HCT116 (cell line): ENCODE data around the gene CLCN3.

Source experiments
- ATF3 ChIP-seq: IDR thresholded peaks from 2 replicates; pipeline ENCODE4 v1.6.1; 2012
- CEBPB ChIP-seq: IDR thresholded peaks from 2 replicates; pipeline ENCODE4 v1.6.1; 2012; ENCODE audit warnings: low read depth
- CTCF ChIP-seq, 3 experiments: fragments of 200-600 bp in 1 of 3; sonication (generic) in 1 of 3; IDR thresholded peaks in 2 of 3; conservative IDR thresholded peaks in 1 of 3; 2 replicates each; pipeline ENCODE4 v1.5.1; 2012 to 2017; ENCODE audit warnings: low read depth in 2 of 3, low read length in 2 of 3, antibody characterized with exemption in 1 of 3, borderline replicate concordance in 1 of 3, control low read depth in 1 of 3, mild to moderate bottlenecking in 1 of 3, mixed read lengths in 1 of 3, mixed run types in 1 of 3, moderate library complexity in 1 of 3; ENCODE audit not compliant: insufficient read depth in 1 of 3
- EZH2 ChIP-seq: fragments of 200-600 bp; sonication (generic); IDR thresholded peaks from 2 replicates; pipeline ENCODE4 v1.6.1; 2017; ENCODE audit warnings: antibody characterized with exemption, mixed run types
- MAX ChIP-seq: IDR thresholded peaks from 2 replicates; pipeline ENCODE4 v1.6.1; 2012
- POLR2A ChIP-seq: IDR thresholded peaks from 2 replicates; pipeline ENCODE4 v1.7.0; 2011; ENCODE audit warnings: borderline replicate concordance; ENCODE audit not compliant: insufficient read depth, insufficient read length; ENCODE audit errors: extremely low read depth
- POLR2AphosphoS5 ChIP-seq: IDR thresholded peaks from 2 replicates; pipeline ENCODE4 v1.6.1; 2011; ENCODE audit warnings: mild to moderate bottlenecking, low read depth, low read length, moderate library complexity
- RAD21 ChIP-seq: IDR thresholded peaks from 2 replicates; pipeline ENCODE4 v1.6.1; 2012; ENCODE audit warnings: low read depth, mild to moderate bottlenecking
- REST ChIP-seq: IDR thresholded peaks from 2 replicates; pipeline ENCODE4 v1.6.1; 2012; ENCODE audit warnings: low read depth
- ZBTB33 ChIP-seq: IDR thresholded peaks from 2 replicates; pipeline ENCODE4 v1.6.1; 2011; ENCODE audit warnings: mild to moderate bottlenecking, low read length, moderate library complexity; ENCODE audit not compliant: insufficient replicate concordance; ENCODE audit errors: extremely low read depth
- ZNF274 ChIP-seq: fragments of 200-500 bp; sonication (Bioruptor generic); IDR thresholded peaks from 2 replicates; pipeline ENCODE4 v1.6.1; 2014; ENCODE audit warnings: mild to moderate bottlenecking, low read depth, low read length, inconsistent platforms

GRCh38 chr4:169625886-169626285, 5.5 kb downstream of the CLCN3 start:
- TF ChIP-seq REST: no peak
- TF ChIP-seq ZNF274: no peak
- TF ChIP-seq POLR2A: no peak
- no peak for TF ChIP-seq CTCF (IDR thresholded peaks at IDR 0.05 in 2 of 3, conservative IDR thresholded peaks at IDR 0.05 in 1 of 3; ENCODE audit: borderline replicate concordance in 1 of 3, insufficient read depth in 1 of 3, low read depth in 2 of 3, low read length in 2 of 3)
- TF ChIP-seq MAX: no peak
- no peak for TF ChIP-seq ZBTB33
- no peak for TF ChIP-seq ATF3
- TF ChIP-seq EZH2: no peak
- TF ChIP-seq RAD21: no peak
- no peak for TF ChIP-seq POLR2AphosphoS5
- no peak for TF ChIP-seq CEBPB
